Liver (tissue), 3 donors: Measurements from ENCODE around the gene TIAM2.

Experiments
- FOXA1 ChIP-seq: IDR thresholded peaks from 2 replicates; pipeline ENCODE4 v1.6.1; 2016; ENCODE audit warnings: antibody characterized with exemption
- GABPA ChIP-seq, 2 donors: IDR thresholded peaks in 1 of 2; conservative IDR thresholded peaks in 1 of 2; 2 replicates each; pipeline ENCODE4 v1.6.1; 2016; ENCODE audit warnings: antibody characterized with exemption in 2 of 2, mild to moderate bottlenecking in 1 of 2, moderate library complexity in 1 of 2
- HNF4A ChIP-seq, 2 donors: conservative IDR thresholded peaks; 2 replicates each; pipeline ENCODE4 v1.6.1; 2016; ENCODE audit warnings: antibody characterized with exemption in 2 of 2, mild to moderate bottlenecking in 2 of 2
- JUND ChIP-seq, 2 donors: IDR thresholded peaks; 2 replicates each; pipeline ENCODE4 v1.6.1; 2016; ENCODE audit warnings: antibody characterized with exemption in 2 of 2
- RAD21 ChIP-seq, 2 donors: IDR thresholded peaks; 2 replicates each; pipeline ENCODE4 v1.6.1; 2016; ENCODE audit warnings: antibody characterized with exemption in 2 of 2, mild to moderate bottlenecking in 2 of 2
- RXRA ChIP-seq, 2 donors: IDR thresholded peaks; 2 replicates each; pipeline ENCODE4 v1.6.1; 2017 to 2018; ENCODE audit warnings: antibody characterized with exemption in 2 of 2, mild to moderate bottlenecking in 1 of 2
- TAF1 ChIP-seq: conservative IDR thresholded peaks from 2 replicates; pipeline ENCODE4 v1.6.1; 2016; ENCODE audit warnings: antibody characterized with exemption, mild to moderate bottlenecking
- YY1 ChIP-seq: IDR thresholded peaks from 2 replicates; pipeline ENCODE4 v1.6.1; 2016; ENCODE audit warnings: antibody characterized with exemption, mild to moderate bottlenecking
- TF ChIP-seq, protein P1 (sequence below): fragments of 150-350 bp; IDR thresholded peaks from 2 replicates; pipeline ENCODE4 v1.5.1; 2017; ENCODE audit warnings: improper control_type of control experiment, low read depth, low read length; ENCODE audit not compliant: missing input control
- TF ChIP-seq, protein P2 (sequence below): IDR thresholded peaks from 2 replicates; pipeline ENCODE4 v1.6.1; 2016; ENCODE audit warnings: antibody characterized with exemption
- TF ChIP-seq, protein P3 (sequence below): IDR thresholded peaks from 2 replicates; pipeline ENCODE4 v1.6.1; 2016; ENCODE audit warnings: antibody characterized with exemption, mild to moderate bottlenecking
- TF ChIP-seq, protein P4 (sequence below): IDR thresholded peaks from 2 replicates; pipeline ENCODE4 v1.6.1; 2016; ENCODE audit warnings: antibody characterized with exemption
- TF ChIP-seq, protein P5 (sequence below): IDR thresholded peaks from 2 replicates; pipeline ENCODE4 v1.6.1; 2016; ENCODE audit warnings: antibody characterized with exemption
- donor health status: healthy.
- donor health status: healthy.

DNA sequence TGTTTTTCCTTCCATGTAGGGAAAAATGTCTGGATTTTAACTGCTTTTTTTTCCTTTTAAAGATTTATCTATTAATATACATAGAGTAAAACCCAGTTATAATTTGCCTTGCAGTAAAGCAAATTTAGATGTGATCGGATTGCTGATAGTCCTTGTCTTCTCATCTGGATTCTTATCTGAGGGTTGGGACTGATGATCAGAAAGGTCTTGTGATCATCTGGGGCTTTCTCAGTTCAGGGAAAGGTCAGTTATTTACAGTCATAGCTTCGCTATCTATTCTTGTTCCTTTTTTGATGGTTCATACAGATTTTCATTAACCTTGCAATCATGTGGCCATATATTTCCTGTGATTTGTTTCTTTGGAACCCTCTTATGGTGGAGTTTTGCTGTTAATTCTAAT lies 204.9 kb downstream of the TIAM2 start:
- TF ChIP-seq JUND (IDR thresholded peaks at IDR 0.05) (no peak), TAF1 (no peak), FOXA1 (no peak), RAD21 (IDR thresholded peaks at IDR 0.05) (no peak), YY1 (no peak), GABPA (IDR thresholded peaks at IDR 0.05 in 1 of 2, conservative IDR thresholded peaks at IDR 0.05 in 1 of 2) (no peak), RXRA (IDR thresholded peaks at IDR 0.05) (no peak), HNF4A (conservative IDR thresholded peaks at IDR 0.05) (no peak)
- TF ChIP-seq, protein P1, sequence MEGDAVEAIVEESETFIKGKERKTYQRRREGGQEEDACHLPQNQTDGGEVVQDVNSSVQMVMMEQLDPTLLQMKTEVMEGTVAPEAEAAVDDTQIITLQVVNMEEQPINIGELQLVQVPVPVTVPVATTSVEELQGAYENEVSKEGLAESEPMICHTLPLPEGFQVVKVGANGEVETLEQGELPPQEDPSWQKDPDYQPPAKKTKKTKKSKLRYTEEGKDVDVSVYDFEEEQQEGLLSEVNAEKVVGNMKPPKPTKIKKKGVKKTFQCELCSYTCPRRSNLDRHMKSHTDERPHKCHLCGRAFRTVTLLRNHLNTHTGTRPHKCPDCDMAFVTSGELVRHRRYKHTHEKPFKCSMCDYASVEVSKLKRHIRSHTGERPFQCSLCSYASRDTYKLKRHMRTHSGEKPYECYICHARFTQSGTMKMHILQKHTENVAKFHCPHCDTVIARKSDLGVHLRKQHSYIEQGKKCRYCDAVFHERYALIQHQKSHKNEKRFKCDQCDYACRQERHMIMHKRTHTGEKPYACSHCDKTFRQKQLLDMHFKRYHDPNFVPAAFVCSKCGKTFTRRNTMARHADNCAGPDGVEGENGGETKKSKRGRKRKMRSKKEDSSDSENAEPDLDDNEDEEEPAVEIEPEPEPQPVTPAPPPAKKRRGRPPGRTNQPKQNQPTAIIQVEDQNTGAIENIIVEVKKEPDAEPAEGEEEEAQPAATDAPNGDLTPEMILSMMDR, result no peak
- TF ChIP-seq, protein P2, sequence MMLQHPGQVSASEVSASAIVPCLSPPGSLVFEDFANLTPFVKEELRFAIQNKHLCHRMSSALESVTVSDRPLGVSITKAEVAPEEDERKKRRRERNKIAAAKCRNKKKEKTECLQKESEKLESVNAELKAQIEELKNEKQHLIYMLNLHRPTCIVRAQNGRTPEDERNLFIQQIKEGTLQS, result no peak
- TF ChIP-seq, protein P3, sequence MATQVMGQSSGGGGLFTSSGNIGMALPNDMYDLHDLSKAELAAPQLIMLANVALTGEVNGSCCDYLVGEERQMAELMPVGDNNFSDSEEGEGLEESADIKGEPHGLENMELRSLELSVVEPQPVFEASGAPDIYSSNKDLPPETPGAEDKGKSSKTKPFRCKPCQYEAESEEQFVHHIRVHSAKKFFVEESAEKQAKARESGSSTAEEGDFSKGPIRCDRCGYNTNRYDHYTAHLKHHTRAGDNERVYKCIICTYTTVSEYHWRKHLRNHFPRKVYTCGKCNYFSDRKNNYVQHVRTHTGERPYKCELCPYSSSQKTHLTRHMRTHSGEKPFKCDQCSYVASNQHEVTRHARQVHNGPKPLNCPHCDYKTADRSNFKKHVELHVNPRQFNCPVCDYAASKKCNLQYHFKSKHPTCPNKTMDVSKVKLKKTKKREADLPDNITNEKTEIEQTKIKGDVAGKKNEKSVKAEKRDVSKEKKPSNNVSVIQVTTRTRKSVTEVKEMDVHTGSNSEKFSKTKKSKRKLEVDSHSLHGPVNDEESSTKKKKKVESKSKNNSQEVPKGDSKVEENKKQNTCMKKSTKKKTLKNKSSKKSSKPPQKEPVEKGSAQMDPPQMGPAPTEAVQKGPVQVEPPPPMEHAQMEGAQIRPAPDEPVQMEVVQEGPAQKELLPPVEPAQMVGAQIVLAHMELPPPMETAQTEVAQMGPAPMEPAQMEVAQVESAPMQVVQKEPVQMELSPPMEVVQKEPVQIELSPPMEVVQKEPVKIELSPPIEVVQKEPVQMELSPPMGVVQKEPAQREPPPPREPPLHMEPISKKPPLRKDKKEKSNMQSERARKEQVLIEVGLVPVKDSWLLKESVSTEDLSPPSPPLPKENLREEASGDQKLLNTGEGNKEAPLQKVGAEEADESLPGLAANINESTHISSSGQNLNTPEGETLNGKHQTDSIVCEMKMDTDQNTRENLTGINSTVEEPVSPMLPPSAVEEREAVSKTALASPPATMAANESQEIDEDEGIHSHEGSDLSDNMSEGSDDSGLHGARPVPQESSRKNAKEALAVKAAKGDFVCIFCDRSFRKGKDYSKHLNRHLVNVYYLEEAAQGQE, result no peak
- TF ChIP-seq, protein P4, sequence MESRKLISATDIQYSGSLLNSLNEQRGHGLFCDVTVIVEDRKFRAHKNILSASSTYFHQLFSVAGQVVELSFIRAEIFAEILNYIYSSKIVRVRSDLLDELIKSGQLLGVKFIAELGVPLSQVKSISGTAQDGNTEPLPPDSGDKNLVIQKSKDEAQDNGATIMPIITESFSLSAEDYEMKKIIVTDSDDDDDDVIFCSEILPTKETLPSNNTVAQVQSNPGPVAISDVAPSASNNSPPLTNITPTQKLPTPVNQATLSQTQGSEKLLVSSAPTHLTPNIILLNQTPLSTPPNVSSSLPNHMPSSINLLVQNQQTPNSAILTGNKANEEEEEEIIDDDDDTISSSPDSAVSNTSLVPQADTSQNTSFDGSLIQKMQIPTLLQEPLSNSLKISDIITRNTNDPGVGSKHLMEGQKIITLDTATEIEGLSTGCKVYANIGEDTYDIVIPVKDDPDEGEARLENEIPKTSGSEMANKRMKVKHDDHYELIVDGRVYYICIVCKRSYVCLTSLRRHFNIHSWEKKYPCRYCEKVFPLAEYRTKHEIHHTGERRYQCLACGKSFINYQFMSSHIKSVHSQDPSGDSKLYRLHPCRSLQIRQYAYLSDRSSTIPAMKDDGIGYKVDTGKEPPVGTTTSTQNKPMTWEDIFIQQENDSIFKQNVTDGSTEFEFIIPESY, result no peak
- TF ChIP-seq, protein P5, sequence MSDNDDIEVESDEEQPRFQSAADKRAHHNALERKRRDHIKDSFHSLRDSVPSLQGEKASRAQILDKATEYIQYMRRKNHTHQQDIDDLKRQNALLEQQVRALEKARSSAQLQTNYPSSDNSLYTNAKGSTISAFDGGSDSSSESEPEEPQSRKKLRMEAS, result no peak
